Right lobe of liver (tissue), 4 donors: ENCODE results near the gene BCO2.

Experiments
- CTCF ChIP-seq, 4 donors: fragments of 200-600 bp in 3 of 4; fragments of 450-650 bp in 1 of 4; IDR thresholded peaks; one replicate each; pipeline versions ENCODE4 v1.5.1 to v1.8.0; 2016 to 2022; ENCODE audit warnings: antibody characterized with exemption in 4 of 4, mild to moderate bottlenecking in 2 of 4
- POLR2A ChIP-seq: fragments of 450-650 bp; IDR thresholded peaks from one replicate; pipeline ENCODE4 v1.6.1; 2017; ENCODE audit warnings: antibody characterized with exemption, mild to moderate bottlenecking
- donor health status: DM: no; HTN: no; CAD: no.
- donor health status: DM: no; HTN: no; CAD: no.
- donor health status: DM: no; HTN: yes; CAD: no.

GRCh38 chr11:112150517-112150916 lies 24.8 kb upstream of the BCO2 start:
- no peak for TF ChIP-seq CTCF (IDR thresholded peaks at IDR 0.05)
- no peak for TF ChIP-seq POLR2A
